ENCODE data around the gene NOS3. TPM values are rescaled to one million over a fixed set of nuclear protein-coding genes. Genes with fewer than 3 reads are reported as not detected.
A peak's percentile ranks its signal among the peaks of the same experiment; 100 is the strongest.

Gene NOS3
- total and polyA plus RNA-seq, 2 donors (not counting 3 experiments of a cell fraction or from before 2014, with no cell fraction given), result 82.8 to 95.1 TPM

- POLR2A ChIA-PET, result interaction anchor here (1.6 kb wide), 1 partner anchor 13 kb away, joined by 8 read pairs; no protein-coding TSS in a partner anchor
Measured at GRCh38 chr7:150994838-150995510, 4.2 kb downstream of the NOS3 start.

More at GRCh38 chr7:150994838-150995510, 4.2 kb downstream of the NOS3 start:
- H3K4me2 ChIP-seq (ENCODE audit: insufficient read depth, low read length), result peak overlapping the region; percentile 67
- DNase-seq (ENCODE audit: low read depth, low spot score) (no peak), FAIRE-seq (no peak)
- BruUV-seq (replicated peaks), result no TSS peak
- H3K79me2 ChIP-seq (ENCODE audit: control insufficient read depth, insufficient read depth, low read length), result peaks cover 7% of the 10 kb centered on the region
- peaks cover 2% of the 10 kb centered on the region for H3K9me3 ChIP-seq (replicated peaks; ENCODE audit: control insufficient read depth, insufficient read depth, low read length)
- H3K27ac ChIP-seq (ENCODE audit: insufficient read depth, low read depth, low read length), result peak overlapping the region; percentile 10
- no peak overlapping the region for H3K9ac ChIP-seq (replicated peaks; ENCODE audit: extremely low read depth, insufficient read depth, low read length)
- H4K20me1 ChIP-seq (replicated peaks; ENCODE audit: control insufficient read depth, extremely low read depth, insufficient read depth, low read length), result no peaks in the 10 kb centered on the region
- peaks cover 28% of the 10 kb centered on the region for H3K4me1 ChIP-seq (ENCODE audit: control insufficient read depth, extremely low read depth, insufficient read depth, low read length)
- H3K36me3 ChIP-seq (ENCODE audit: control insufficient read depth in 2 of 2, extremely low read depth in 1 of 2, insufficient read depth in 2 of 2, low read length in 2 of 2), result peaks cover 0 to 16% of the 10 kb centered on the region in 2 experiments
- TF ChIP-seq FOS (IDR thresholded peaks at IDR 0.05; ENCODE audit: borderline replicate concordance, insufficient read depth, low read length) (no peak), MYC (IDR thresholded peaks at IDR 0.05; ENCODE audit: low read depth, low read length) (no peak), POLR2AphosphoS5 (IDR thresholded peaks at IDR 0.05; ENCODE audit: insufficient read depth, low read depth, low read length) (no peak), EZH2 (IDR thresholded peaks at IDR 0.05; ENCODE audit: borderline replicate concordance, low read depth, low read length, severe bottlenecking) (no peak), MAX (IDR thresholded peaks at IDR 0.05; ENCODE audit: insufficient read depth, insufficient read length) (no peak), GATA2 (IDR thresholded peaks at IDR 0.05; ENCODE audit: insufficient read depth, insufficient read length, low read depth, low read length) (no peak), CTCF (IDR thresholded peaks at IDR 0.05; ENCODE audit: extremely low read depth in 1 of 2, insufficient read depth in 1 of 2, low read depth in 1 of 2, low read length in 2 of 2) (no peak), POLR2A (IDR thresholded peaks at IDR 0.05; ENCODE audit: low read depth, low read length) (no peak), JUN (IDR thresholded peaks at IDR 0.05; ENCODE audit: borderline replicate concordance, insufficient read depth, insufficient read length, low read depth) (no peak)
- no peaks in the 10 kb centered on the region for H3K27me3 ChIP-seq (ENCODE audit: control insufficient read depth in 2 of 2, insufficient read depth in 2 of 2, low read length in 2 of 2)
- intact Hi-C loops (cut with micrococcal nuclease), result loop anchor here (1.0 to 5.0 kb wide), 3 partner anchors 8 to 628 kb away; partner anchors contain the start of gene REPIN1
- dilution Hi-C loops (cut with MboI; ENCODE audit: extremely low pct_ligation_motif_present, low sequenced_read_pairs), result no loop called here
- peak overlapping the region; percentile 43 to 67 (median 60) for H3K4me3 ChIP-seq (replicated peaks in 1 of 3; ENCODE audit: insufficient read depth in 1 of 3, low read depth in 1 of 3, low read length in 3 of 3)
- CTCF ChIA-PET, result interaction anchor here (0.7 to 4.0 kb wide), 6 partner anchors 9 to 97 kb away, joined by 3 to 68 read pairs (median 18); no protein-coding TSS in a partner anchor
- no peaks in the 10 kb centered on the region for H3K9me1 ChIP-seq (replicated peaks; ENCODE audit: control insufficient read depth, extremely low read depth, insufficient read depth, low read length)
- no peak overlapping the region for H2AFZ ChIP-seq (ENCODE audit: low read depth, low read length)
